Liver (tissue), 9 donors: Measurements from ENCODE around the gene CABCOCO1. TPM values are rescaled to one million over a fixed set of nuclear protein-coding genes. Genes with fewer than 3 reads are reported as not detected.

Source experiments
- DNase-seq: peaks from one replicate; pipeline ENCODE4 v3.0.0-alpha.2; 2017; ENCODE audit warnings: low spot score
- H3K27ac ChIP-seq, 2 donors: one replicate each; pipeline ENCODE4 v1.7.0; 2013; ENCODE audit warnings: inconsistent platforms in 2 of 2, low read length in 2 of 2, control low read depth in 1 of 2, low read depth in 1 of 2, mild to moderate bottlenecking in 1 of 2
- H3K27me3 ChIP-seq, 4 donors: one replicate each; pipeline versions ENCODE4 v1.6.1 to v1.7.0; 2013; ENCODE audit warnings: low read length in 3 of 4, inconsistent platforms in 1 of 4, mild to moderate bottlenecking in 1 of 4, moderate library complexity in 1 of 4; ENCODE audit not compliant: control insufficient read depth in 4 of 4, insufficient read depth in 4 of 4
- H3K36me3 ChIP-seq, 4 donors: one replicate each; pipeline versions ENCODE4 v1.6.1 to v1.7.0; 2013; ENCODE audit warnings: low read length in 3 of 4, mild to moderate bottlenecking in 3 of 4, low read depth in 1 of 4, moderate library complexity in 1 of 4; ENCODE audit not compliant: control insufficient read depth in 4 of 4, insufficient read depth in 3 of 4
- H3K4me1 ChIP-seq, 4 donors: one replicate each; pipeline versions ENCODE4 v1.6.1 to v1.7.0; 2013; ENCODE audit warnings: low read length in 3 of 4, mild to moderate bottlenecking in 3 of 4, moderate library complexity in 1 of 4; ENCODE audit not compliant: control insufficient read depth in 4 of 4, insufficient read depth in 4 of 4
- H3K4me3 ChIP-seq, 3 donors: one replicate each; pipeline versions ENCODE4 v1.6.1 to v1.7.0; 2013; ENCODE audit warnings: low read length in 3 of 3, control low read depth in 1 of 3, low read depth in 1 of 3, mild to moderate bottlenecking in 1 of 3
- H3K9ac ChIP-seq, 2 donors: one replicate each; pipeline ENCODE4 v1.7.0; 2013; ENCODE audit warnings: low read length in 2 of 2, mild to moderate bottlenecking in 2 of 2, moderate library complexity in 2 of 2, control low read depth in 1 of 2, low read depth in 1 of 2
- H3K9me3 ChIP-seq, 4 donors: one replicate each; pipeline versions ENCODE4 v1.6.1 to v1.7.0; 2013; ENCODE audit warnings: low read length in 3 of 4; ENCODE audit not compliant: control insufficient read depth in 4 of 4
- EGR1 ChIP-seq, 2 donors: IDR thresholded peaks; 2 replicates each; pipeline ENCODE4 v1.6.1; 2016 to 2018; ENCODE audit warnings: antibody characterized with exemption in 2 of 2, low read depth in 2 of 2
- FOXA1 ChIP-seq: IDR thresholded peaks from 2 replicates; pipeline ENCODE4 v1.6.1; 2016; ENCODE audit warnings: antibody characterized with exemption
- FOXA2 ChIP-seq: IDR thresholded peaks from 2 replicates; pipeline ENCODE4 v1.6.1; 2016; ENCODE audit warnings: antibody characterized with exemption
- GABPA ChIP-seq, 2 donors: IDR thresholded peaks in 1 of 2; conservative IDR thresholded peaks in 1 of 2; 2 replicates each; pipeline ENCODE4 v1.6.1; 2016; ENCODE audit warnings: antibody characterized with exemption in 2 of 2, mild to moderate bottlenecking in 1 of 2, moderate library complexity in 1 of 2
- HNF4A ChIP-seq, 2 donors: conservative IDR thresholded peaks; 2 replicates each; pipeline ENCODE4 v1.6.1; 2016; ENCODE audit warnings: antibody characterized with exemption in 2 of 2, mild to moderate bottlenecking in 2 of 2
- HNF4G ChIP-seq: IDR thresholded peaks from 2 replicates; pipeline ENCODE4 v1.6.1; 2016; ENCODE audit warnings: antibody characterized with exemption
- JUND ChIP-seq, 2 donors: IDR thresholded peaks; 2 replicates each; pipeline ENCODE4 v1.6.1; 2016; ENCODE audit warnings: antibody characterized with exemption in 2 of 2
- NR2F2 ChIP-seq: IDR thresholded peaks from 2 replicates; pipeline ENCODE4 v1.6.1; 2016; ENCODE audit warnings: antibody characterized with exemption
- RAD21 ChIP-seq, 2 donors: IDR thresholded peaks; 2 replicates each; pipeline ENCODE4 v1.6.1; 2016; ENCODE audit warnings: antibody characterized with exemption in 2 of 2, mild to moderate bottlenecking in 2 of 2
- RXRA ChIP-seq, 2 donors: IDR thresholded peaks; 2 replicates each; pipeline ENCODE4 v1.6.1; 2017 to 2018; ENCODE audit warnings: antibody characterized with exemption in 2 of 2, mild to moderate bottlenecking in 1 of 2
- SP1 ChIP-seq: IDR thresholded peaks from 2 replicates; pipeline ENCODE4 v1.6.1; 2018; ENCODE audit warnings: antibody characterized with exemption, mild to moderate bottlenecking
- TAF1 ChIP-seq: conservative IDR thresholded peaks from 2 replicates; pipeline ENCODE4 v1.6.1; 2016; ENCODE audit warnings: antibody characterized with exemption, mild to moderate bottlenecking
- YY1 ChIP-seq: IDR thresholded peaks from 2 replicates; pipeline ENCODE4 v1.6.1; 2016; ENCODE audit warnings: antibody characterized with exemption, mild to moderate bottlenecking
- WGBS: extraction: QIAGEN DNeasy Blood & Tissue Kit; methylation state at CpG from one replicate; pipeline ENCODE4 v1.1.7; 2013; 5-methylcytosine and 5-hydroxymethylcytosine counted together
- polyA plus RNA-seq, 2 donors: library from polyadenylated mRNA; stranded (reverse) in 1 of 2; unstranded in 1 of 2; fragments of 200-250 nt in 1 of 2; fragments of >200 nt in 1 of 2; fragmentation: Nextera tagmentation in 1 of 2; extraction: Ambion mirVana in 1 of 2; gene quantifications; one replicate each; pipeline versions ENCODE4 v1.2.1 to v1.2.3, GENCODE V29; 2013 to 2015
- total RNA-seq, 2 donors: library from RNA; depleted of rRNA; stranded (reverse); fragments of >200 nt; gene quantifications; one replicate each; pipeline ENCODE4 v1.2.3, GENCODE V29; 2014
- TF ChIP-seq, protein P1 (sequence below): fragments of 150-350 bp; IDR thresholded peaks from 2 replicates; pipeline ENCODE4 v1.5.1; 2017; ENCODE audit warnings: improper control_type of control experiment, low read depth, low read length; ENCODE audit not compliant: missing input control
- TF ChIP-seq, protein P2 (sequence below): IDR thresholded peaks from 2 replicates; pipeline ENCODE4 v1.6.1; 2016; ENCODE audit warnings: antibody characterized with exemption
- TF ChIP-seq, protein P3 (sequence below): IDR thresholded peaks from 2 replicates; pipeline ENCODE4 v1.6.1; 2016; ENCODE audit warnings: antibody characterized with exemption
- TF ChIP-seq, protein P4 (sequence below): IDR thresholded peaks from 2 replicates; pipeline ENCODE4 v1.6.1; 2016; ENCODE audit warnings: antibody characterized with exemption, mild to moderate bottlenecking
- TF ChIP-seq, protein P5 (sequence below): IDR thresholded peaks from 2 replicates; pipeline ENCODE4 v1.6.1; 2016; ENCODE audit warnings: antibody characterized with exemption
- donor health status: healthy.
- donor health status: healthy.
- donor health status: healthy.
- donor health status: healthy.
- donor health status: healthy.

CABCOCO1 gene
- total and polyA plus RNA-seq, 4 donors: 0.09 to 0.20 TPM; not detected in 2

DNA sequence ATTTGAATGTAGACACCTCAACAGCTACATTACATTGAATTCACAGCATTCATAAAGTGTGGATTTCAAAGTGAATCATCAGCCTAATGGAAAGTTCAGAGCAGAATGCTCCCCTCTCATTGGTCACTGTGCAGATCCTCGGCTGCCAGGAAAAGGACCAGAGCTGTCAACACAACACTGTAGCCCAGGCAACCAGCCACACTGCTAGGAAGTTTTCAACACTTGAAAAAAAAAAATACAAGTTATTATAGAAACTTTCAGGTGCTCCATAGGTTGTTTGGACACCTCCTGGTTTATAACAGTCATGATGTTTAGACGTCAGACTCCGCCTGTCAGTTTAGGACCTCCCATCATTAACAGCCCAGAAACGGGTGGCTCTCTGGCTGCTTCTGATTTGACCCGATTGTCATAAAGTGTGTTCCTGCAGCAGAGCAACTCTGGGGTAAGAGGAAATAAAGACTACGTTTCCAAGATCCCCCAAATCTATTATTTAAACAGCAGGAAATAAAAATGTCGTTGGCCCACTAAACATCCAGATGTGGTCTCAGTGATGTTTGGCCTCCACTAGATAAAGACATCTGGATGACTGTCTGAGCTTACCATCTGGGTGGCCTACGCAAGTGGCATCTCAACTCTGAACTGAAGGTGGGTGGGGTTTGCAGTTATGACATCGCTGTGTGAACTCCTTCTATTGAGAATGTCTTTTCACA is 117.4 kb downstream of the CABCOCO1 start:
- 69% methylated on average over 9 of the region's 9 CpGs for WGBS
- Histone ChIP-seq H3K27me3 (no peaks in the 10 kb centered on the region), H3K9ac (no peak overlapping the region)

More for the DNA sequence above, 117.4 kb downstream of the CABCOCO1 start:
- no peak for TF ChIP-seq FOXA2
- TF ChIP-seq RXRA (IDR thresholded peaks at IDR 0.05): no peak
- TF ChIP-seq, protein P1, sequence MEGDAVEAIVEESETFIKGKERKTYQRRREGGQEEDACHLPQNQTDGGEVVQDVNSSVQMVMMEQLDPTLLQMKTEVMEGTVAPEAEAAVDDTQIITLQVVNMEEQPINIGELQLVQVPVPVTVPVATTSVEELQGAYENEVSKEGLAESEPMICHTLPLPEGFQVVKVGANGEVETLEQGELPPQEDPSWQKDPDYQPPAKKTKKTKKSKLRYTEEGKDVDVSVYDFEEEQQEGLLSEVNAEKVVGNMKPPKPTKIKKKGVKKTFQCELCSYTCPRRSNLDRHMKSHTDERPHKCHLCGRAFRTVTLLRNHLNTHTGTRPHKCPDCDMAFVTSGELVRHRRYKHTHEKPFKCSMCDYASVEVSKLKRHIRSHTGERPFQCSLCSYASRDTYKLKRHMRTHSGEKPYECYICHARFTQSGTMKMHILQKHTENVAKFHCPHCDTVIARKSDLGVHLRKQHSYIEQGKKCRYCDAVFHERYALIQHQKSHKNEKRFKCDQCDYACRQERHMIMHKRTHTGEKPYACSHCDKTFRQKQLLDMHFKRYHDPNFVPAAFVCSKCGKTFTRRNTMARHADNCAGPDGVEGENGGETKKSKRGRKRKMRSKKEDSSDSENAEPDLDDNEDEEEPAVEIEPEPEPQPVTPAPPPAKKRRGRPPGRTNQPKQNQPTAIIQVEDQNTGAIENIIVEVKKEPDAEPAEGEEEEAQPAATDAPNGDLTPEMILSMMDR: no peak
- TF ChIP-seq, protein P2, sequence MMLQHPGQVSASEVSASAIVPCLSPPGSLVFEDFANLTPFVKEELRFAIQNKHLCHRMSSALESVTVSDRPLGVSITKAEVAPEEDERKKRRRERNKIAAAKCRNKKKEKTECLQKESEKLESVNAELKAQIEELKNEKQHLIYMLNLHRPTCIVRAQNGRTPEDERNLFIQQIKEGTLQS: no peak
- TF ChIP-seq NR2F2: no peak
- TF ChIP-seq, protein P3, sequence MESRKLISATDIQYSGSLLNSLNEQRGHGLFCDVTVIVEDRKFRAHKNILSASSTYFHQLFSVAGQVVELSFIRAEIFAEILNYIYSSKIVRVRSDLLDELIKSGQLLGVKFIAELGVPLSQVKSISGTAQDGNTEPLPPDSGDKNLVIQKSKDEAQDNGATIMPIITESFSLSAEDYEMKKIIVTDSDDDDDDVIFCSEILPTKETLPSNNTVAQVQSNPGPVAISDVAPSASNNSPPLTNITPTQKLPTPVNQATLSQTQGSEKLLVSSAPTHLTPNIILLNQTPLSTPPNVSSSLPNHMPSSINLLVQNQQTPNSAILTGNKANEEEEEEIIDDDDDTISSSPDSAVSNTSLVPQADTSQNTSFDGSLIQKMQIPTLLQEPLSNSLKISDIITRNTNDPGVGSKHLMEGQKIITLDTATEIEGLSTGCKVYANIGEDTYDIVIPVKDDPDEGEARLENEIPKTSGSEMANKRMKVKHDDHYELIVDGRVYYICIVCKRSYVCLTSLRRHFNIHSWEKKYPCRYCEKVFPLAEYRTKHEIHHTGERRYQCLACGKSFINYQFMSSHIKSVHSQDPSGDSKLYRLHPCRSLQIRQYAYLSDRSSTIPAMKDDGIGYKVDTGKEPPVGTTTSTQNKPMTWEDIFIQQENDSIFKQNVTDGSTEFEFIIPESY: no peak
- no peak for TF ChIP-seq YY1
- TF ChIP-seq FOXA1: no peak
- TF ChIP-seq GABPA (IDR thresholded peaks at IDR 0.05 in 1 of 2, conservative IDR thresholded peaks at IDR 0.05 in 1 of 2): no peak
- TF ChIP-seq JUND (IDR thresholded peaks at IDR 0.05): no peak
- TF ChIP-seq RAD21 (IDR thresholded peaks at IDR 0.05): no peak
- TF ChIP-seq, protein P4, sequence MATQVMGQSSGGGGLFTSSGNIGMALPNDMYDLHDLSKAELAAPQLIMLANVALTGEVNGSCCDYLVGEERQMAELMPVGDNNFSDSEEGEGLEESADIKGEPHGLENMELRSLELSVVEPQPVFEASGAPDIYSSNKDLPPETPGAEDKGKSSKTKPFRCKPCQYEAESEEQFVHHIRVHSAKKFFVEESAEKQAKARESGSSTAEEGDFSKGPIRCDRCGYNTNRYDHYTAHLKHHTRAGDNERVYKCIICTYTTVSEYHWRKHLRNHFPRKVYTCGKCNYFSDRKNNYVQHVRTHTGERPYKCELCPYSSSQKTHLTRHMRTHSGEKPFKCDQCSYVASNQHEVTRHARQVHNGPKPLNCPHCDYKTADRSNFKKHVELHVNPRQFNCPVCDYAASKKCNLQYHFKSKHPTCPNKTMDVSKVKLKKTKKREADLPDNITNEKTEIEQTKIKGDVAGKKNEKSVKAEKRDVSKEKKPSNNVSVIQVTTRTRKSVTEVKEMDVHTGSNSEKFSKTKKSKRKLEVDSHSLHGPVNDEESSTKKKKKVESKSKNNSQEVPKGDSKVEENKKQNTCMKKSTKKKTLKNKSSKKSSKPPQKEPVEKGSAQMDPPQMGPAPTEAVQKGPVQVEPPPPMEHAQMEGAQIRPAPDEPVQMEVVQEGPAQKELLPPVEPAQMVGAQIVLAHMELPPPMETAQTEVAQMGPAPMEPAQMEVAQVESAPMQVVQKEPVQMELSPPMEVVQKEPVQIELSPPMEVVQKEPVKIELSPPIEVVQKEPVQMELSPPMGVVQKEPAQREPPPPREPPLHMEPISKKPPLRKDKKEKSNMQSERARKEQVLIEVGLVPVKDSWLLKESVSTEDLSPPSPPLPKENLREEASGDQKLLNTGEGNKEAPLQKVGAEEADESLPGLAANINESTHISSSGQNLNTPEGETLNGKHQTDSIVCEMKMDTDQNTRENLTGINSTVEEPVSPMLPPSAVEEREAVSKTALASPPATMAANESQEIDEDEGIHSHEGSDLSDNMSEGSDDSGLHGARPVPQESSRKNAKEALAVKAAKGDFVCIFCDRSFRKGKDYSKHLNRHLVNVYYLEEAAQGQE: no peak
- no peak for TF ChIP-seq HNF4G
- TF ChIP-seq EGR1 (IDR thresholded peaks at IDR 0.05; ENCODE audit: low read depth in 2 of 2): no peak
- TF ChIP-seq, protein P5, sequence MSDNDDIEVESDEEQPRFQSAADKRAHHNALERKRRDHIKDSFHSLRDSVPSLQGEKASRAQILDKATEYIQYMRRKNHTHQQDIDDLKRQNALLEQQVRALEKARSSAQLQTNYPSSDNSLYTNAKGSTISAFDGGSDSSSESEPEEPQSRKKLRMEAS: no peak
- TF ChIP-seq HNF4A (conservative IDR thresholded peaks at IDR 0.05): no peak
- TF ChIP-seq SP1: no peak
- TF ChIP-seq TAF1: no peak
- Histone ChIP-seq H3K4me3 (no peak overlapping the region), H3K9me3 (no peaks in the 10 kb centered on the region), H3K27ac (no peak overlapping the region), H3K4me1 (no peaks in the 10 kb centered on the region), H3K36me3 (no peaks in the 10 kb centered on the region)
- DNase-seq: peak; percentile 37
